Measurements from ENCODE around the gene LMOD2.

- TF ChIP-seq, protein P1, sequence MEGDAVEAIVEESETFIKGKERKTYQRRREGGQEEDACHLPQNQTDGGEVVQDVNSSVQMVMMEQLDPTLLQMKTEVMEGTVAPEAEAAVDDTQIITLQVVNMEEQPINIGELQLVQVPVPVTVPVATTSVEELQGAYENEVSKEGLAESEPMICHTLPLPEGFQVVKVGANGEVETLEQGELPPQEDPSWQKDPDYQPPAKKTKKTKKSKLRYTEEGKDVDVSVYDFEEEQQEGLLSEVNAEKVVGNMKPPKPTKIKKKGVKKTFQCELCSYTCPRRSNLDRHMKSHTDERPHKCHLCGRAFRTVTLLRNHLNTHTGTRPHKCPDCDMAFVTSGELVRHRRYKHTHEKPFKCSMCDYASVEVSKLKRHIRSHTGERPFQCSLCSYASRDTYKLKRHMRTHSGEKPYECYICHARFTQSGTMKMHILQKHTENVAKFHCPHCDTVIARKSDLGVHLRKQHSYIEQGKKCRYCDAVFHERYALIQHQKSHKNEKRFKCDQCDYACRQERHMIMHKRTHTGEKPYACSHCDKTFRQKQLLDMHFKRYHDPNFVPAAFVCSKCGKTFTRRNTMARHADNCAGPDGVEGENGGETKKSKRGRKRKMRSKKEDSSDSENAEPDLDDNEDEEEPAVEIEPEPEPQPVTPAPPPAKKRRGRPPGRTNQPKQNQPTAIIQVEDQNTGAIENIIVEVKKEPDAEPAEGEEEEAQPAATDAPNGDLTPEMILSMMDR (IDR thresholded peaks at IDR 0.05 in 2 of 3, conservative IDR thresholded peaks at IDR 0.05 in 1 of 3; ENCODE audit: control insufficient read depth in 2 of 3, extremely low read depth in 1 of 3, insufficient read depth in 1 of 3, low read depth in 3 of 3, low read length in 3 of 3): no peak
- no peak for TF ChIP-seq NR2C2 (IDR thresholded peaks at IDR 0.05; ENCODE audit: borderline replicate concordance, control insufficient read depth, insufficient read length, low read depth)
- no peak for TF ChIP-seq SUZ12 (IDR thresholded peaks at IDR 0.05; ENCODE audit: unreplicated experiment)
- TF ChIP-seq E2F4 (IDR thresholded peaks at IDR 0.05; ENCODE audit: low read depth, low read length): no peak
- TF ChIP-seq, protein P2, sequence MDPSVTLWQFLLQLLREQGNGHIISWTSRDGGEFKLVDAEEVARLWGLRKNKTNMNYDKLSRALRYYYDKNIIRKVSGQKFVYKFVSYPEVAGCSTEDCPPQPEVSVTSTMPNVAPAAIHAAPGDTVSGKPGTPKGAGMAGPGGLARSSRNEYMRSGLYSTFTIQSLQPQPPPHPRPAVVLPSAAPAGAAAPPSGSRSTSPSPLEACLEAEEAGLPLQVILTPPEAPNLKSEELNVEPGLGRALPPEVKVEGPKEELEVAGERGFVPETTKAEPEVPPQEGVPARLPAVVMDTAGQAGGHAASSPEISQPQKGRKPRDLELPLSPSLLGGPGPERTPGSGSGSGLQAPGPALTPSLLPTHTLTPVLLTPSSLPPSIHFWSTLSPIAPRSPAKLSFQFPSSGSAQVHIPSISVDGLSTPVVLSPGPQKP (IDR thresholded peaks at IDR 0.05; ENCODE audit: low read depth, low read length): no peak
- TF ChIP-seq CBX5 (IDR thresholded peaks at IDR 0.05; ENCODE audit: low read depth): no peak
- no peak for TF ChIP-seq NRF1 (conservative IDR thresholded peaks at IDR 0.05; ENCODE audit: low read depth, low read length)
- no peak for TF ChIP-seq PBX3 (IDR thresholded peaks at IDR 0.05; ENCODE audit: insufficient replicate concordance, low read depth, low read length)
- no peak for TF ChIP-seq MYC (IDR thresholded peaks at IDR 0.05; ENCODE audit: insufficient read depth, insufficient read length, insufficient replicate concordance, low read length, severe bottlenecking)
- TF ChIP-seq LARP7 (IDR thresholded peaks at IDR 0.05): no peak
- TF ChIP-seq RAD21 (IDR thresholded peaks at IDR 0.05; ENCODE audit: insufficient read depth, low read depth, low read length): no peak
- TF ChIP-seq ESRRA (IDR thresholded peaks at IDR 0.05; ENCODE audit: low read length): no peak
- TF ChIP-seq SMAD1 (IDR thresholded peaks at IDR 0.05; ENCODE audit: low read depth, partially characterized antibody): no peak
- TF ChIP-seq, protein P3, sequence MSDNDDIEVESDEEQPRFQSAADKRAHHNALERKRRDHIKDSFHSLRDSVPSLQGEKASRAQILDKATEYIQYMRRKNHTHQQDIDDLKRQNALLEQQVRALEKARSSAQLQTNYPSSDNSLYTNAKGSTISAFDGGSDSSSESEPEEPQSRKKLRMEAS (IDR thresholded peaks at IDR 0.05; ENCODE audit: low read depth, low read length): no peak
Measured at GRCh38 chr7:123657304-123657685, 1.6 kb downstream of the LMOD2 start.

Data from GM12878 (cell line).